HEK293 (cell line): ENCODE measurements around the gene CA6.
"Not testable (repeated sequence)": the region's sequence is repeated elsewhere in the genome, so short reads cannot be mapped to it uniquely, and the experiment has no call there.

Experiments
- CTCF ChIP-seq: fragments of 450-650 bp; formaldehyde crosslinking; IDR thresholded peaks from 2 replicates; pipeline ENCODE4 v1.5.1; 2016; ENCODE audit warnings: missing biosample characterization, missing genetic modification characterization
- GLI4 ChIP-seq: fragments of 450-650 bp; formaldehyde crosslinking; IDR thresholded peaks from 2 replicates; pipeline ENCODE4 v1.5.1; 2016; ENCODE audit warnings: missing biosample characterization, missing genetic modification characterization
- GLIS2 ChIP-seq: fragments of 450-650 bp; formaldehyde crosslinking; IDR thresholded peaks from 2 replicates; pipeline ENCODE4 v1.5.1; 2016; ENCODE audit warnings: missing biosample characterization, missing genetic modification characterization
- KLF9 ChIP-seq: fragments of 450-650 bp; formaldehyde crosslinking; IDR thresholded peaks from 2 replicates; pipeline ENCODE4 v1.5.1; 2016; ENCODE audit warnings: missing biosample characterization, missing genetic modification characterization, low read depth
- REST ChIP-seq: fragments of 450-650 bp; formaldehyde crosslinking; IDR thresholded peaks from 2 replicates; pipeline ENCODE4 v1.5.1; 2016; ENCODE audit warnings: missing biosample characterization, missing genetic modification characterization
- SCRT1 ChIP-seq: fragments of 450-650 bp; formaldehyde crosslinking; IDR thresholded peaks from 2 replicates; pipeline ENCODE4 v1.5.1; 2016; ENCODE audit warnings: missing biosample characterization, missing genetic modification characterization, borderline replicate concordance
- SP2 ChIP-seq: fragments of 450-650 bp; formaldehyde crosslinking; IDR thresholded peaks from 2 replicates; pipeline ENCODE4 v1.5.1; 2016; ENCODE audit warnings: missing biosample characterization, missing genetic modification characterization
- ZBTB11 ChIP-seq: fragments of 450-650 bp; formaldehyde crosslinking; conservative IDR thresholded peaks from 2 replicates; pipeline ENCODE4 v1.5.1; 2016; ENCODE audit warnings: low read depth, missing biosample characterization, missing genetic modification characterization
- ZNF133 ChIP-seq: fragments of 450-650 bp; formaldehyde crosslinking; IDR thresholded peaks from 2 replicates; pipeline ENCODE4 v1.5.1; 2016; ENCODE audit warnings: missing biosample characterization, missing genetic modification characterization
- ZNF138 ChIP-seq: fragments of 450-650 bp; formaldehyde crosslinking; IDR thresholded peaks from 2 replicates; pipeline ENCODE4 v1.5.1; 2016; ENCODE audit warnings: missing biosample characterization, missing genetic modification characterization, borderline replicate concordance
- ZNF37A ChIP-seq: fragments of 450-650 bp; IDR thresholded peaks from 2 replicates; pipeline ENCODE4 v1.5.1; 2018; ENCODE audit warnings: missing biosample characterization, missing genetic modification characterization
- ZNF600 ChIP-seq: fragments of 450-650 bp; formaldehyde crosslinking; IDR thresholded peaks from 2 replicates; pipeline ENCODE4 v1.5.1; 2016; ENCODE audit warnings: missing biosample characterization, missing genetic modification characterization
- ZNF670 ChIP-seq: fragments of 450-650 bp; formaldehyde crosslinking; IDR thresholded peaks from 2 replicates; pipeline ENCODE4 v1.5.1; 2016; ENCODE audit warnings: missing biosample characterization, missing genetic modification characterization, low read depth
- ZSCAN30 ChIP-seq: fragments of 450-650 bp; IDR thresholded peaks from 2 replicates; pipeline ENCODE4 v1.5.1; 2018; ENCODE audit warnings: missing biosample characterization, mild to moderate bottlenecking, missing genetic modification characterization, moderate library complexity

GRCh38 chr1:8917536-8917935, 28.1 kb upstream of the CA6 start:
- not testable (repeated sequence) for TF ChIP-seq KLF9; ZNF670 (tag by site-specific recombination); CTCF; ZBTB11; ZNF600; ZNF133; ZSCAN30 (tag by site-specific recombination); SP2 (tag by site-specific recombination); REST; GLIS2 (tag by site-specific recombination); ZNF37A; SCRT1 (tag by site-specific recombination); ZNF138; GLI4 (tag by site-specific recombination)
